Kidney (tissue), 14 donors: Measurements from ENCODE around the gene TFRC. TPM values are rescaled to one million over a fixed set of nuclear protein-coding genes. Genes with fewer than 3 reads are reported as not detected.

Experiments
- DNase-seq, 5 donors: peaks; one replicate each; pipeline ENCODE4 v3.0.0-alpha.2; 2013 to 2020
- FAIRE-seq: peaks from 2 replicates; lab custom pipeline; 2012; peaks lifted over from hg19 to GRCh38; lab: Jason Lieb, UNC
- H3K27ac ChIP-seq, 2 donors: one replicate each; pipeline ENCODE4 v1.7.0; 2013; ENCODE audit warnings: low read depth in 2 of 2, low read length in 2 of 2, inconsistent platforms in 1 of 2
- H3K27me3 ChIP-seq: one replicate; pipeline ENCODE4 v1.7.1; 2013; ENCODE audit warnings: low read length, inconsistent platforms; ENCODE audit not compliant: control insufficient read depth, insufficient read depth
- H3K36me3 ChIP-seq, 3 donors: one replicate each; pipeline versions ENCODE4 v1.7.0 to v1.7.1; 2013; ENCODE audit warnings: low read length in 3 of 3, control low read depth in 1 of 3, inconsistent platforms in 1 of 3; ENCODE audit not compliant: insufficient read depth in 3 of 3, control insufficient read depth in 2 of 3
- H3K4me1 ChIP-seq, 3 donors: one replicate each; pipeline versions ENCODE4 v1.7.0 to v1.7.1; 2013; ENCODE audit warnings: low read length in 3 of 3, inconsistent platforms in 1 of 3, low read depth in 1 of 3; ENCODE audit not compliant: control insufficient read depth in 2 of 3, insufficient read depth in 2 of 3
- H3K4me3 ChIP-seq, 3 donors: one replicate each; pipeline versions ENCODE4 v1.7.0 to v1.8.1; 2013; ENCODE audit warnings: low read length in 3 of 3, control low read depth in 1 of 3, inconsistent platforms in 1 of 3
- H3K9ac ChIP-seq, 3 donors: one replicate each; pipeline versions ENCODE4 v1.7.0 to v1.7.1; 2013; ENCODE audit warnings: low read length in 3 of 3, control low read depth in 1 of 3, inconsistent platforms in 1 of 3
- H3K9me3 ChIP-seq, 3 donors: one replicate each; pipeline versions ENCODE4 v1.7.0 to v1.7.1; 2013; ENCODE audit warnings: low read length in 3 of 3, control low read depth in 1 of 3, inconsistent platforms in 1 of 3; ENCODE audit not compliant: control insufficient read depth in 2 of 3, insufficient read depth in 1 of 3
- CTCF ChIP-seq: IDR thresholded peaks from 3 replicates; pipeline ENCODE4 v1.5.1; 2012; ENCODE audit warnings: mild to moderate bottlenecking, moderate library complexity, borderline replicate concordance; ENCODE audit not compliant: insufficient read depth; ENCODE audit errors: extremely low read depth
- intact Hi-C: fragments of 100-400 bp; cut with DNase I; formaldehyde crosslinking; loops from one replicate; pipeline ENCODE4 v1.11.1; 2022
- polyA plus RNA-seq: library from polyadenylated mRNA; stranded (reverse); fragments of 350-450 nt; fragmentation: Illumina TruSeq; extraction: RNeasy Lipid Tissue Mini Kit (QIAGEN cat#74804); gene quantifications from one replicate; pipeline ENCODE4 v1.2.3, GENCODE V29; 2014; ENCODE audit warnings: low read depth, low replicate concordance; ENCODE audit not compliant: insufficient read depth
- total RNA-seq: library from RNA; stranded (reverse); fragmentation: NEBNext Ultra II Directional; extraction: Animal tissue kit (Norgen Biotek cat#: 25700); gene quantifications from one replicate; pipeline ENCODE4 v1.2.1, GENCODE V29; 2021
- donor health status: control.
- donor health status: control.
- donor health status: control.
- donor health status: control.
- donor health status: control.
- donor health status: DM: yes; HTN: yes; CAD: no.
- donor health status: Normal renal cell carcinoma (clear cell type).

Gene TFRC
- total and polyA plus RNA-seq, 2 donors from 2014 or later = 23.7 to 61.1 TPM

DNA sequence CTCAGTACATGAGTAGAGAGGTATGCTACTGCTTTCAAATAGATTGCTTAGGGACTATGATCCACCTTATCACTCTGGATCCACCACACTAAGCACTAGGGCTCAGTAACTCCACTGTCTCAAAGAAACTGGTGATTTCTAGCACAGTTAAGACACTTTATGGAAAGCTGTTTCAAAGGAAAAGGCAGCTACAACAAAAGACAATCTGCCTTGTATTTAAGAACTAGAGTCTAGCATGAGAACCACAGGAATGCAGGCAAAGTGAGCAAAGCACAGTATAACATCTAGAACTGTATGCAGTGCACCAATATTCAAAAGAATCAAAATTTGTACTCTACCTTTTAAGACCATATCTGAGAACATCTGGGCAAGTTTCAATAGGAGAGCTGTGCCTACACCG is 17.9 kb downstream of the TFRC start:
- no peak overlapping the region for H3K27ac ChIP-seq
- no peak for FAIRE-seq
- intact Hi-C loops = no loop called here
- no peak for DNase-seq
- TF ChIP-seq CTCF = no peak
- H3K36me3 ChIP-seq = peaks cover 0 to 75% (median 24%) of the 10 kb centered on the region in 3 donors
- no peaks in the 10 kb centered on the region for H3K4me1 ChIP-seq
- H3K9ac ChIP-seq = no peak overlapping the region
- H3K27me3 ChIP-seq = no peaks in the 10 kb centered on the region
- no peaks in the 10 kb centered on the region for H3K9me3 ChIP-seq
- H3K4me3 ChIP-seq = no peak overlapping the region

GRCh38 chr3:196063456-196063855 is 18.4 kb downstream of the TFRC start:
- intact Hi-C loops = no loop called here
- FAIRE-seq (no peak), DNase-seq (no peak)

GRCh38 chr3:196063049-196063448 is 18.8 kb downstream of the TFRC start:
- Histone ChIP-seq H3K36me3 (peaks cover 0 to 77% (median 29%) of the 10 kb centered on the region in 3 donors), H3K9me3 (no peaks in the 10 kb centered on the region), H3K4me1 (no peaks in the 10 kb centered on the region), H3K27me3 (no peaks in the 10 kb centered on the region), H3K27ac (no peak overlapping the region), H3K9ac (no peak overlapping the region), H3K4me3 (no peak overlapping the region)
- FAIRE-seq (no peak), DNase-seq (no peak)
- intact Hi-C loops = no loop called here
- no peak for TF ChIP-seq CTCF

More at GRCh38 chr3:196063456-196063855, 18.4 kb downstream of the TFRC start:
- Histone ChIP-seq H3K27me3 (no peaks in the 10 kb centered on the region), H3K9ac (no peak overlapping the region), H3K27ac (no peak overlapping the region), H3K4me1 (no peaks in the 10 kb centered on the region), H3K36me3 (peaks cover 0 to 76% (median 25%) of the 10 kb centered on the region in 3 donors), H3K4me3 (no peak overlapping the region), H3K9me3 (no peaks in the 10 kb centered on the region)
- TF ChIP-seq CTCF = no peak

DNA sequence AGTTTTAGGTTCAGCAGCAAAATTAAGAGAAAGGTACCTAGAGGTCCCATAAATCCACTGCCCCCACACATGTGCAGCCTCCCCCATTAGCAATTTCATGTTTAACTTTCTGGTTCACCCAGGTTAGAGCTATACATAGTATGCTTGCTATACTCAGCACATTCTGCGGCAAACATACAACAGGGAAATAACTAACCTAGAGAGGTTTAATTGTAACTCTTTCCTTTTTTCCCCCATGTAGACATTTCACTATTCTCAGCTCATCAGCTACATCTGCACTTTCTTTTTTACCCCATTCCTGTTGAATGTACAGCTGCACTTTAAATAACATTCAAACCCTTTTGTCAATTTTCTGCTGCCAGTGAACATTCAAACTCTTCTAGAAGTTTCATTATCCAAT is 21.1 kb downstream of the TFRC start:
- H3K27ac ChIP-seq = no peak overlapping the region
- no peak overlapping the region for H3K9ac ChIP-seq
- H3K36me3 ChIP-seq = peaks cover under 1 to 75% (median 31%) of the 10 kb centered on the region in 3 donors
- H3K9me3 ChIP-seq = no peaks in the 10 kb centered on the region
- DNase-seq = no peak
- no peaks in the 10 kb centered on the region for H3K4me1 ChIP-seq
- intact Hi-C loops = no loop called here
- no peaks in the 10 kb centered on the region for H3K27me3 ChIP-seq
- H3K4me3 ChIP-seq = no peak overlapping the region
- TF ChIP-seq CTCF = no peak
- FAIRE-seq = no peak
